ENCODE measurements around the gene SLC18A2.
"Not testable (repeated sequence)": the region's sequence is repeated elsewhere in the genome, so short reads cannot be mapped to it uniquely, and the experiment has no call there.

The SLC18A2 gene

DNA sequence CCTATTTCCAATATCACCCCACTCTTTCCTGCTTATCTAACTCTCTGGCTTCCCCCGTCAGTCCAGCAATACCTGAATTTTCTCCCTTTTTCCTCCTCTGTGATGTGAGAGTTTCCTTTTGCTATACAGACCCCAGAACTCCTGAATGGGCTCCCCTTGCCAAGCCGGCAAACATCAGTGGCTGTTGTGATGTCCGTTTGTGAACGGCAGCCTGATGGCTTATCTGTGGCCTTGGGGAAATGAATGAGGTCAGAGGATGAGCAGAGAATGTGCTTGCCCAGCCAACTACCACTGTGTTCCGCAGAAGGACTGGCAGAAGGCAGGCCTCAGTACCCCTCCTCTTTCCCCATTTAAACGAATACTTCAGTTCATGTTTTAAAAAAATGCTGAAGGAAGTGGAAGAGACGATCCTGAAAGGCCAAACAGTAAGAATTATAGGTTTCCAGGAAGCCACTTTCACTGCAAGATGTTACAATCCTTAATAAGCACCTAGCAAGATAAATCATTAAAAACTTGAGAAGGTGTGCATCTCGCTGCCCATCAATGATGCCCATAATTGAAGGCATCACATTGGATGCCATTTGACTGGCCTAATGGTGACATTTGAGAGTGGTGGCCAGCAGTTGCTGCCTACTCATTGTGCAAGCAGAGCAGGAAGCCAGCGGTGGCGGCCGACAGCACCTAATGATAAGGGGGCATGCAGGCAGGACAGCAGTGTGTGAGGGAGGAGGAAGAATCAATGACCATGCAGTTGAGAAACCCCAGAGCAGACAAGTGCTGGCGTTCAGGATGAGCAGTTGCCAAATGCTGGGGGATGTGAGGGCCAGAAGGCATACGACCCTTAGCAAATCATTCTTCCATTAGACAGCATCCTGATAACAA is 31.5 kb downstream of the SLC18A2 start:
- no peak overlapping the region for H3K4me3 ChIP-seq (ENCODE audit: low read length)
- H3K4me1 ChIP-seq (ENCODE audit: control insufficient read depth, insufficient read depth, low read length), result no peaks in the 10 kb centered on the region
- H3K9me3 ChIP-seq (ENCODE audit: control insufficient read depth, low read length), result no peaks in the 10 kb centered on the region
- H3K27me3 ChIP-seq (ENCODE audit: control insufficient read depth, insufficient read depth, low read length), result no peaks in the 10 kb centered on the region
- H3K36me3 ChIP-seq (ENCODE audit: control insufficient read depth, insufficient read depth, low read length), result no peaks in the 10 kb centered on the region
- no peak overlapping the region for H3K9ac ChIP-seq (ENCODE audit: low read length)

GRCh38 chr10:117273980-117274379 is 33.1 kb downstream of the SLC18A2 start:
- Histone ChIP-seq H3K36me3 (ENCODE audit: control insufficient read depth, insufficient read depth, low read length) (no peaks in the 10 kb centered on the region), H3K9me3 (ENCODE audit: control insufficient read depth, low read length) (no peaks in the 10 kb centered on the region), H3K9ac (ENCODE audit: low read length) (no peak overlapping the region), H3K4me3 (ENCODE audit: low read length) (no peak overlapping the region), H3K4me1 (ENCODE audit: control insufficient read depth, insufficient read depth, low read length) (no peaks in the 10 kb centered on the region), H3K27me3 (ENCODE audit: control insufficient read depth, insufficient read depth, low read length) (no peaks in the 10 kb centered on the region)

GRCh38 chr10:117274509-117274908 is 33.6 kb downstream of the SLC18A2 start:
- no peaks in the 10 kb centered on the region for H3K4me1 ChIP-seq (ENCODE audit: control insufficient read depth, insufficient read depth, low read length)
- no peak overlapping the region for H3K4me3 ChIP-seq (ENCODE audit: low read length)
- no peak overlapping the region for H3K9ac ChIP-seq (ENCODE audit: low read length)
- no peaks in the 10 kb centered on the region for H3K9me3 ChIP-seq (ENCODE audit: control insufficient read depth, low read length)
- no peaks in the 10 kb centered on the region for H3K27me3 ChIP-seq (ENCODE audit: control insufficient read depth, insufficient read depth, low read length)
- no peaks in the 10 kb centered on the region for H3K36me3 ChIP-seq (ENCODE audit: control insufficient read depth, insufficient read depth, low read length)

DNA sequence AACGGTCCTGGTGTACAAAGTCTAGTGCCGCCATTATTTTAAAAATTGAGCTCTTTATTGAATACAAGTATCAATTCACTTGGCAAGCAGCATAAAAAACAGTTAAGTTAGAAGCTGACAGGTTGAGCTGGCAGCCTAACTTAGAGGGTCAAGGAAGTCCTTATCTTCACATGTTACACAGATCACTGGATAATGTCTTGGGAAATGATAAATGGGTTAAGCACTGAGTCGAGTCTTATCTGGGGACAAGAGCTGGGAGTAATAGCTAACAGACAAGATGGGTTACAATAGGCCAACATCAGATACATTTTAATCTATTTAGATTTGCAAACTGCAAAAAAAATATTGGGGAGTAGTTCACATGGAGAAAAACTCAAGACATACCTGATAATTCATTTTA is 34.2 kb downstream of the SLC18A2 start:
- H3K4me1 ChIP-seq (ENCODE audit: control insufficient read depth, insufficient read depth, low read length), result no peaks in the 10 kb centered on the region
- no peaks in the 10 kb centered on the region for H3K36me3 ChIP-seq (ENCODE audit: control insufficient read depth, insufficient read depth, low read length)
- no peaks in the 10 kb centered on the region for H3K9me3 ChIP-seq (ENCODE audit: control insufficient read depth, low read length)
- no peak overlapping the region for H3K9ac ChIP-seq (ENCODE audit: low read length)
- no peak overlapping the region for H3K4me3 ChIP-seq (ENCODE audit: low read length)
- no peaks in the 10 kb centered on the region for H3K27me3 ChIP-seq (ENCODE audit: control insufficient read depth, insufficient read depth, low read length)

- Histone ChIP-seq H3K36me3 (ENCODE audit: control insufficient read depth, insufficient read depth, low read length) (no peaks in the 10 kb centered on the region), H3K9ac (ENCODE audit: low read length) (no peak overlapping the region), H3K9me3 (ENCODE audit: control insufficient read depth, low read length) (no peaks in the 10 kb centered on the region), H3K27me3 (ENCODE audit: control insufficient read depth, insufficient read depth, low read length) (no peaks in the 10 kb centered on the region), H3K4me1 (ENCODE audit: control insufficient read depth, insufficient read depth, low read length) (no peaks in the 10 kb centered on the region), H3K4me3 (ENCODE audit: low read length) (no peak overlapping the region)
These were observed 36.8 kb downstream of the SLC18A2 start for GRCh38 chr10:117277675-117278074.

GRCh38 chr10:117284716-117285494 is 44.0 kb downstream of the SLC18A2 start:
- Histone ChIP-seq H3K9me3 (ENCODE audit: control insufficient read depth, low read length) (no peaks in the 10 kb centered on the region), H3K4me1 (ENCODE audit: control insufficient read depth, insufficient read depth, low read length) (no peaks in the 10 kb centered on the region), H3K36me3 (ENCODE audit: control insufficient read depth, insufficient read depth, low read length) (peaks cover 25% of the 10 kb centered on the region), H3K4me3 (ENCODE audit: low read length) (no peak overlapping the region), H3K27me3 (ENCODE audit: control insufficient read depth, insufficient read depth, low read length) (no peaks in the 10 kb centered on the region), H3K9ac (ENCODE audit: low read length) (no peak overlapping the region)

- H3K9me3 ChIP-seq (ENCODE audit: control insufficient read depth, low read length); H3K4me1 ChIP-seq (ENCODE audit: control insufficient read depth, insufficient read depth, low read length); H3K27me3 ChIP-seq (ENCODE audit: control insufficient read depth, insufficient read depth, low read length); H3K36me3 ChIP-seq (ENCODE audit: control insufficient read depth, insufficient read depth, low read length); H3K4me3 ChIP-seq (ENCODE audit: low read length); H3K9ac ChIP-seq (ENCODE audit: low read length): not testable (repeated sequence)
These were observed 50.0 kb downstream of the SLC18A2 start for GRCh38 chr10:117290872-117291271.

DNA sequence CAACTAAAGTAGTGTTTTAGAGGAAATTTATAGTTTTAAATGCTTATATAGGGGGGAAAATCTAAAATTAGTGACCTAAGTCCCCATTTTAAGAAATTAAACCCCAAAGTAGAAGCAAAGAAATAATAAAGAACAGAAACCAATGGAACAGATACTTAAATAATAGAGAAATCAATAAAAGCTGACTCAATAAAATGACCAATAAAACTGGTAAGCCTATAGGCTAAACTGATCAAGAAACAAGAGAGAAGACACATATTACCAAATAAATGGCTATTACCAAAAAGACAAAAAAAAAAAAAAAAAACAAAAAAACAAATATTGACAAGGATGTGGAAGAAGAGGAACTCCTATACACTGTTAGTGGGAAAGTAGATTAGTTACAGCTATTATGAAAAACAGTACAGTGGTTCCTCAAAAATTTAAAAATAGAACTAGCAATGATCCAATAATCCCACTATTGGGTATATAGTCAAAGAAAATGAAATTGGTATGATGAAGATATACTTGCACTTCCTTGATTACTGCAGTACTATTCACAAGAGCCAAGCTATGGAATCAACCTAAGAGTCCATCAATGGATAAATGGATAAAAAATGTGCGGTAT is 53.2 kb downstream of the SLC18A2 start:
- Histone ChIP-seq H3K36me3 (ENCODE audit: control insufficient read depth, insufficient read depth, low read length) (no peaks in the 10 kb centered on the region), H3K27me3 (ENCODE audit: control insufficient read depth, insufficient read depth, low read length) (no peaks in the 10 kb centered on the region), H3K9ac (ENCODE audit: low read length) (no peak overlapping the region), H3K4me3 (ENCODE audit: low read length) (no peak overlapping the region), H3K4me1 (ENCODE audit: control insufficient read depth, insufficient read depth, low read length) (no peaks in the 10 kb centered on the region), H3K9me3 (ENCODE audit: control insufficient read depth, low read length) (no peaks in the 10 kb centered on the region)

GRCh38 chr10:117294735-117295134 is 53.8 kb downstream of the SLC18A2 start:
- Histone ChIP-seq H3K9me3 (ENCODE audit: control insufficient read depth, low read length) (no peaks in the 10 kb centered on the region), H3K27me3 (ENCODE audit: control insufficient read depth, insufficient read depth, low read length) (no peaks in the 10 kb centered on the region), H3K4me1 (ENCODE audit: control insufficient read depth, insufficient read depth, low read length) (no peaks in the 10 kb centered on the region), H3K9ac (ENCODE audit: low read length) (no peak overlapping the region), H3K4me3 (ENCODE audit: low read length) (no peak overlapping the region), H3K36me3 (ENCODE audit: control insufficient read depth, insufficient read depth, low read length) (no peaks in the 10 kb centered on the region)

DNA sequence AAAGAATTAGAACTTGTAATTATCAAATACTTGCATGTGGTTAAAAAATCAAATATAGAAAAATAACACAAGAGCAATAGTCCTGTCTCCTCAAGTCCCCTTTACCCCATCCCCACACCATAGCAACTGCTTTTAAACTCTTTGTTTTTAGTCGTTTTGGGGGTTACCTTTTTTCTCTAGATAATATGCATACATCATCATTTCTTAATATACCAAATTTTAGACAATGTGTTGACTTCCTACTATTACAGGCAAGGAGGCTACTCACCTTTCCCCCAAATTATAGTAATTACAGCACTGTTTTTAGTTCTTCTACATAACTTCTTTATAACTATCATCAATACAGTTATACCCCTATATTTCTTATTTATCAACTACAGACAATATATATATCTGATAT is 57.3 kb downstream of the SLC18A2 start:
- no peaks in the 10 kb centered on the region for H3K9me3 ChIP-seq (ENCODE audit: control insufficient read depth, low read length)
- no peak overlapping the region for H3K4me3 ChIP-seq (ENCODE audit: low read length)
- no peaks in the 10 kb centered on the region for H3K36me3 ChIP-seq (ENCODE audit: control insufficient read depth, insufficient read depth, low read length)
- H3K27me3 ChIP-seq (ENCODE audit: control insufficient read depth, insufficient read depth, low read length), result no peaks in the 10 kb centered on the region
- no peak overlapping the region for H3K9ac ChIP-seq (ENCODE audit: low read length)
- H3K4me1 ChIP-seq (ENCODE audit: control insufficient read depth, insufficient read depth, low read length), result no peaks in the 10 kb centered on the region

DNA sequence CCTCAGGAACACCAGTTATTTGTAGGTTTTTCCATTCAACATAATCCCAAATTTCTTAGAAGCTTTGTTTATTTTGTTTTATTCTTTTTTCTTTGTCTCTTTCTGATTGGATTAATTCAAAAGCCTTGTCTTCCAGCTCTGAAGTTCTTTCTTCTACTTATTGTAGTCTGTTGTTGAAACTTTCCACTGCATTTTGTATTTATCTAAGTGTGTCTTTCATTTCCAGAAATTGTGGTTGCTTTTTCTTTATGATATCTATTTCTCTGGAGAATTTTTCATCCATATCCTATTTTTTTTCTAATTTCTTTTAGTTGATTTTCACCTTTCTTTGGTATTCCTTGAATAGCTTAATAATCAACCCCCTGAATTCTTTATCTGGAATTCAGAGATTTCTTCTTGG is 58.5 kb downstream of the SLC18A2 start:
- Histone ChIP-seq H3K9ac (ENCODE audit: low read length) (no peak overlapping the region), H3K4me1 (ENCODE audit: control insufficient read depth, insufficient read depth, low read length) (no peaks in the 10 kb centered on the region), H3K27me3 (ENCODE audit: control insufficient read depth, insufficient read depth, low read length) (no peaks in the 10 kb centered on the region), H3K4me3 (ENCODE audit: low read length) (no peak overlapping the region), H3K9me3 (ENCODE audit: control insufficient read depth, low read length) (no peaks in the 10 kb centered on the region), H3K36me3 (ENCODE audit: control insufficient read depth, insufficient read depth, low read length) (no peaks in the 10 kb centered on the region)

DNA sequence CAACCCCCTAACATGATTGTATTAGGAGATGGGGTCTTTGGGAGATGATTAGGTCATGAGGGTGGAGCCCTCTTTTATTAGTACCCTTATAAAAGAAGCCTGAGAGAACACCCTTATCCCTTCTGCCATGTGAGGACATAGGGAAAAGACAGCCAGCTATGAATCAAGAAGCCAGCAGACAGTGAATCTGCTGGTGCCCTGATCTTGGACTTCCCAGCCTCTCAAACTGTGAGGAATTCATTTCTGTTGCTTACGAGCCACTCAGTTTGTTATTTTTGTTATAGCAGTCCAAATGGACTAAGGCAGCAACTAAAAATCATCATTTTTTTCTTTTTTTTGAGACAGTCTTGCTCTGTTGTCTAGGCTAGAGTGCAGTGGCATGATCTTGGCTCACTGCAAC is 59.8 kb downstream of the SLC18A2 start:
- Histone ChIP-seq H3K27me3 (ENCODE audit: control insufficient read depth, insufficient read depth, low read length) (no peaks in the 10 kb centered on the region), H3K9me3 (ENCODE audit: control insufficient read depth, low read length) (no peaks in the 10 kb centered on the region), H3K36me3 (ENCODE audit: control insufficient read depth, insufficient read depth, low read length) (no peaks in the 10 kb centered on the region), H3K4me3 (ENCODE audit: low read length) (no peak overlapping the region), H3K9ac (ENCODE audit: low read length) (no peak overlapping the region), H3K4me1 (ENCODE audit: control insufficient read depth, insufficient read depth, low read length) (no peaks in the 10 kb centered on the region)

Measured in mucosa of stomach (tissue), 1 donor.